Urothelium cell line (cell line): ENCODE results near the gene ALDH3A1.

Experiments used
- DNase-seq: peaks from one replicate; pipeline ENCODE4 v3.0.0; 2011; ENCODE audit warnings: low spot score, mixed read lengths
- FAIRE-seq: peaks from 2 replicates; lab custom pipeline; 2011; peaks lifted over from hg19 to GRCh38; lab: Jason Lieb, UNC

ALDH3A1 gene

DNA sequence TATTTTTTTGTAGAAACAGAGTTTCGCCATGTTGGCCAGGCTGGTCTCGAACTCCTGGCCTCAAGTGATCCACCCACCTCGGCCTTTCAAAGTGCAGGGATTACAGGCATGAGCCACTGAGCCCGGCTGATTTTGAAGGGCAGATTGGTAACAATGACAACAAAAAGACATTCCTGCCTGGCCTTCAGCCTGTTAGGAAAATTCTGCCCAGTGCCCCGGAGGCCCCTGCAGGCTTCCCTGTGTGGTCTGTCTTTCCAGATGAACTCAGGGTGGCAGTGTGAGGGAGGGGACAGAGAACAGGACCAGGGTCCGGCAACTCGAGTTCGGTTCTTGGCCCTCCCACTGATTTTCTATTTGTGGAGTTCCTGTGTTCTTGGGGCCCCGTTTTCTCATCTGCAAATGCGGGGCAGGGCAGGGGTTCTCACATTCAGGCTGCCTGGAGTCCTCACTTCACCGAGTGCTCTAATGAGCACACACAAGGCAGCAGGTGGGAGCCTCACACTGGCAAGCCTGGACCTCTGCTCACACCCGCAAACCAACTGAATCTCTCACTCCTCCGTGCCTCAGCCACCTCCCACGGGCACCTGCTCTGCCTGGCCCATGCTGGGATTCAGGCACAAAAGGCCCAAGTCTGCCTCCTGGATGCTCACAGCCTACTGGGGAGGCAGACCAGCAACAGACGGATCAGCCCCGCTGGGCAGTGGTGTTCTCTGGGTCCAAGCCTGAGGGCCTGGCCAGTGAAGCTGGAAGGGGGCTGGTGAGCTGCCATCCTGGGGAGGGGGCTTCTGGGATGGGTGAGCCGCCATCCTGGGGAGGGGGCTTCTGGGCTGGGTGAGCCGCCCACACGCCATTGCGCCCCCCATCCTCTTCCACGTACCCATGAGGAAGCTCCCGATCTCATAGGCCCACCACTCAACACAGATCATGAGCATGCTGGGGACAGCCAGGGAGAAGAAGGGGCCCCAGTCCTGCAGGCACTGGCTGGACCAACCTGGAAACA lies 42.0 kb downstream of the ALDH3A1 start:
- FAIRE-seq (no peak), DNase-seq (peak; percentile 3)

GRCh38 chr17:19705201-19705600 lies 42.9 kb downstream of the ALDH3A1 start:
- FAIRE-seq: no peak
- DNase-seq: no peak

DNA sequence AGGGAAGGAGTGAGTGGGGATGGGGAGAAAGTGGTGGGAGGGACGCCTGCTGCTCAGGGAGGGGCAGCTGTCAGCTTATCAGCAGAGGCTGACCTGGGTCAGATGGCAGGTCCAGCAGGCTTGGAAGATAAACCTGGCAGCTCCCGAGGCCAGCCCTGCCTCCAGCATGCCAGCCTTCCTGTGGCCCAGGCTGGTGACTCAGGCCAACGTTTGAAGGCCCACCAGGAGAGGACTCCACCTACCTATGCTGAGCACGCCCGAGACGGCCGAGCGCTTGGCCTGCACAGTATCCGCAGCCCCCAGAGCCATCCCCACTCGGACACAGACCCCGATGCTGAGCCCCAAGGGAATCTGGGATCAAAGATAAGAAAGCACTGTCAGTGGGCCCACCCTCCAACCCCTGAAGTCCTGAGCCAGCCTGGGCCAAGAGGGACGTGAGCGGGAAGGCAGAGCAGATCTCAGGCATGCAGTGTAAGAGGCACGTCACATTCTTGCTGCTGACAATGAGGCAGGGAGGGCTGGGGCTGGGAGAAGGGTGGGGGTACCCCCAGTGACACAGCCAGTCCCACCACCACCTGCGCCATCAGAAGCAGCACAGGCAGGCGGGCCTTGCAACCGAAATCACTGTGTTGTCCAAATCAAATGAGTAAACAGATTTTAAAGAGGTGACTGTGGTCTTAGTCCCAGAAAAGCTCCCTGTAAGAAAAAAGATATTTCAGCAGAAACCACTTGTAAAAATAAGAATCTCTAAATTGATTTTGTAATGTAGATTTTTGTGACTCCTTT lies 44.1 kb downstream of the ALDH3A1 start:
- DNase-seq (no peak), FAIRE-seq (no peak)

GRCh38 chr17:19703106-19703827 lies 44.8 kb downstream of the ALDH3A1 start:
- no peak for FAIRE-seq
- DNase-seq: no peak

DNA sequence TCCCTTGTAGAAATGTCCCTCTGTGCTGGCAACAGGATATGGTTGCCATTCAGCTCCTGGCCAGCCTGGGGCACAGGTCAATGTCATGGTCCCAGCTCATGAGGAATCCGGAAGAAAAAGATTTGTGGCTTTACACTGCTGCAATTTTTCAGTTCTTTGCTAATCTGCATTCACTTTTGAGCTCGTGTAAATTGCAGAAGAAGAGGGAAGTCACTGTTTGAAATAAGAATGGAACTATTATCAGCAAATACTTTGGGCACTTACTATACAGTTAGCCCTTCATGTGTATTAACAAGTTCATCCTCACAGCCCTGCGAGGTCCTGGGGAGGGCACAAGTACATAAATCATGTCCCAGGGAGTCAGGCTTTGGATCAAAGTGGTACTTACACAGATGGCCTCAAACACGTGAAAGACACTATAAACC lies 45.9 kb downstream of the ALDH3A1 start:
- FAIRE-seq: no peak
- no peak for DNase-seq
